Bone marrow (tissue), 2 donors: ENCODE measurements around the gene SUMO4.

ENCODE experiments used
- DNase-seq, 2 donors: peaks; one replicate each; lab custom pipeline; 2025; lab: John Stamatoyannopoulos, UW

The SUMO4 gene

GRCh38 chr6:149400050-149400449, at the start of gene SUMO4:
SUMO4 (plus strand) TSS chr6:149400262; CDS start chr6:149400392, 130 bp downstream.
- DNase-seq = no peak

- DNase-seq = no peak
Measured at GRCh38 chr6:149354009-149354408, 46.1 kb upstream of the SUMO4 start.

- no peak for DNase-seq
Measured at GRCh38 chr6:149356081-149356750, 43.8 kb upstream of the SUMO4 start.

GRCh38 chr6:149357726-149358538, 42.1 kb upstream of the SUMO4 start:
- DNase-seq = no peak

GRCh38 chr6:149359440-149359839, 40.6 kb upstream of the SUMO4 start:
- DNase-seq = no peak

GRCh38 chr6:149360536-149360935, 39.5 kb upstream of the SUMO4 start:
- no peak for DNase-seq

- no peak for DNase-seq
Measured at GRCh38 chr6:149362289-149362688, 37.8 kb upstream of the SUMO4 start.

- DNase-seq = no peak
Measured at GRCh38 chr6:149363154-149363553, 36.9 kb upstream of the SUMO4 start.

GRCh38 chr6:149364557-149364956, 35.5 kb upstream of the SUMO4 start:
- no peak for DNase-seq

- no peak for DNase-seq
Measured at GRCh38 chr6:149365197-149365596, 34.9 kb upstream of the SUMO4 start.

GRCh38 chr6:149366267-149366921, 33.7 kb upstream of the SUMO4 start:
- no peak for DNase-seq

GRCh38 chr6:149368065-149368464, 32.0 kb upstream of the SUMO4 start:
- DNase-seq = no peak

GRCh38 chr6:149371154-149371553, 28.9 kb upstream of the SUMO4 start:
- DNase-seq = no peak

- no peak for DNase-seq
Measured at GRCh38 chr6:149372062-149372461, 28.0 kb upstream of the SUMO4 start.

GRCh38 chr6:149373511-149373910, 26.6 kb upstream of the SUMO4 start:
- peak in 1 of 2 donors; percentile 41 for DNase-seq

- no peak for DNase-seq
Measured at GRCh38 chr6:149379977-149380376, 20.1 kb upstream of the SUMO4 start.

- no peak for DNase-seq
Measured at GRCh38 chr6:149380523-149380922, 19.5 kb upstream of the SUMO4 start.

- no peak for DNase-seq
Measured at GRCh38 chr6:149383371-149383770, 16.7 kb upstream of the SUMO4 start.

GRCh38 chr6:149384464-149384863, 15.6 kb upstream of the SUMO4 start:
- no peak for DNase-seq

GRCh38 chr6:149385998-149386646, 13.9 kb upstream of the SUMO4 start:
- no peak for DNase-seq

GRCh38 chr6:149387779-149388512, 12.1 kb upstream of the SUMO4 start:
- DNase-seq = no peak
